Left ventricle myocardium inferior (tissue), 1 donor: ENCODE data around the gene FARP2. TPM values are rescaled to one million over a fixed set of nuclear protein-coding genes. Genes with fewer than 3 reads are reported as not detected.
A peak's percentile ranks its signal among the peaks of the same experiment; 100 is the strongest.
"Not testable (repeated sequence)": the region's sequence is repeated elsewhere in the genome, so short reads cannot be mapped to it uniquely, and the experiment has no call there.

Experiments
- DNase-seq: peaks from one replicate; pipeline ENCODE4 v3.0.0-alpha.2; 2020
- H3K27ac ChIP-seq: fragments of 200-600 bp; replicated peaks from 2 replicates; pipeline ENCODE4 v1.8.0; 2021
- H3K27me3 ChIP-seq: fragments of 200-600 bp; 2 replicates; pipeline ENCODE4 v1.8.0; 2021; ENCODE audit warnings: low read depth
- H3K36me3 ChIP-seq: fragments of 200-600 bp; 2 replicates; pipeline ENCODE4 v1.8.0; 2021
- H3K4me1 ChIP-seq: fragments of 200-600 bp; 2 replicates; pipeline ENCODE4 v1.8.0; 2021
- H3K4me3 ChIP-seq: fragments of 200-600 bp; 2 replicates; pipeline ENCODE4 v1.8.0; 2021; ENCODE audit warnings: mild to moderate bottlenecking, moderate library complexity
- H3K9me3 ChIP-seq: fragments of 200-600 bp; replicated peaks from 2 replicates; pipeline ENCODE4 v1.8.0; 2021
- intact Hi-C: fragments of 100-400 bp; cut with micrococcal nuclease; formaldehyde crosslinking; loops from one replicate; pipeline ENCODE4 v1.11.0; 2022
- total RNA-seq: library from RNA; stranded (reverse); fragmentation: NEBNext Ultra II Directional; extraction: Animal tissue kit (Norgen Biotek cat#: 25700); gene quantifications from one replicate; pipeline ENCODE4 v1.2.1, GENCODE V29; 2021
- TF ChIP-seq, protein P1 (sequence below): fragments of 200-600 bp; IDR thresholded peaks from 2 replicates; pipeline ENCODE4 v1.8.0; 2021; ENCODE audit warnings: antibody characterized with exemption, mild to moderate bottlenecking, borderline replicate concordance
- donor health status: DM: no; HTN: yes; CAD: no; lungs with severe emphysema.

The FARP2 gene
- total RNA-seq, 1 donor from 2014 or later = 16.5 TPM

DNA sequence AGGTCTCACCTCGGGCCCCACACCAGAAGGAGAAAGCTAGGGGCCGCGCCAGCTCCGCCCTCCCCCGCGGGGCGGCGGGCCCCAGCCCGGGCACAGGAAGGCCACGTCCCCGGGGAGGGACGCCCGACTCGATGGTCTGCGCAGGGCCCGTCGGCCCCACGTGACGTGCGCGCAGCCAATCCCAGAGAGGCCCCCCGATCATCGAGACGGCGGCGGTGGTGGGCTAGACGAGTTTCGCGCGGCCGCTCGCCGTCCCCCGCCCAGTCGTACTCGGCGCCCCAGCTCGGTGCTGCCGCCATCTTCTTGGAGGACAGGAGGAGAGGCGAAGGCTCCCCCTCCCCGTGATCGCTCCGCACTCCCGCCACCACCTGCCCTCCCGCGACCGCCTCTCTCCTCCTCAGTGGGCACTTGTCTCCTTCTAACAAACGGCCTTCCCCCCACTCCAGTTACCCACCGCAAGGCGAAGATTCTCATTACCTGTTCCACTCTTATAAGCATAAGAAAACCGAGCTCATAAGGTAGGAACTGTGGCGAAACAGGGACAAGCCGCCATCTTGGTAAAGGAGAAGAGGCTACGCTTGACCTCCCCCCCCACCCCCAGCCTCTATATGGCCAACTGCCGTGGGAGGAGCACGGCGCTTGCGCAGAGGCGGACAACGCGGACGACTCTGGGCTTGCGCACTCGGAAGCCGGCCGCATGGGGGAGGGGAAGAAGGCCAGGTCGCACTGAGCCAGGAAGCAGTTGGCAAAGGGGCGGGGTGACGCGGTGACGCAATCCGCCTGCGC, 40.8 kb upstream of the FARP2 start, which contains the start of gene HDLBP:
Gene HDLBP, minus strand, starts transcription at position 580 of the 786 bp plus-strand sequence. CDS start 48,803 bp downstream, outside the sequence.
- Histone ChIP-seq H3K4me1 (peaks cover 81% of the 10 kb centered on the region), H3K36me3 (no peaks in the 10 kb centered on the region), H3K27ac (peak within 1 kb of the TSS; percentile 100), H3K4me3 (peak within 1 kb of the TSS; percentile 82), H3K9me3 (no peaks in the 10 kb centered on the region), H3K27me3 (no peaks in the 10 kb centered on the region)
- DNase-seq = peak; percentile 99
- intact Hi-C loops = no loop called here
- TF ChIP-seq, protein P1, sequence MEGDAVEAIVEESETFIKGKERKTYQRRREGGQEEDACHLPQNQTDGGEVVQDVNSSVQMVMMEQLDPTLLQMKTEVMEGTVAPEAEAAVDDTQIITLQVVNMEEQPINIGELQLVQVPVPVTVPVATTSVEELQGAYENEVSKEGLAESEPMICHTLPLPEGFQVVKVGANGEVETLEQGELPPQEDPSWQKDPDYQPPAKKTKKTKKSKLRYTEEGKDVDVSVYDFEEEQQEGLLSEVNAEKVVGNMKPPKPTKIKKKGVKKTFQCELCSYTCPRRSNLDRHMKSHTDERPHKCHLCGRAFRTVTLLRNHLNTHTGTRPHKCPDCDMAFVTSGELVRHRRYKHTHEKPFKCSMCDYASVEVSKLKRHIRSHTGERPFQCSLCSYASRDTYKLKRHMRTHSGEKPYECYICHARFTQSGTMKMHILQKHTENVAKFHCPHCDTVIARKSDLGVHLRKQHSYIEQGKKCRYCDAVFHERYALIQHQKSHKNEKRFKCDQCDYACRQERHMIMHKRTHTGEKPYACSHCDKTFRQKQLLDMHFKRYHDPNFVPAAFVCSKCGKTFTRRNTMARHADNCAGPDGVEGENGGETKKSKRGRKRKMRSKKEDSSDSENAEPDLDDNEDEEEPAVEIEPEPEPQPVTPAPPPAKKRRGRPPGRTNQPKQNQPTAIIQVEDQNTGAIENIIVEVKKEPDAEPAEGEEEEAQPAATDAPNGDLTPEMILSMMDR = no peak

DNA sequence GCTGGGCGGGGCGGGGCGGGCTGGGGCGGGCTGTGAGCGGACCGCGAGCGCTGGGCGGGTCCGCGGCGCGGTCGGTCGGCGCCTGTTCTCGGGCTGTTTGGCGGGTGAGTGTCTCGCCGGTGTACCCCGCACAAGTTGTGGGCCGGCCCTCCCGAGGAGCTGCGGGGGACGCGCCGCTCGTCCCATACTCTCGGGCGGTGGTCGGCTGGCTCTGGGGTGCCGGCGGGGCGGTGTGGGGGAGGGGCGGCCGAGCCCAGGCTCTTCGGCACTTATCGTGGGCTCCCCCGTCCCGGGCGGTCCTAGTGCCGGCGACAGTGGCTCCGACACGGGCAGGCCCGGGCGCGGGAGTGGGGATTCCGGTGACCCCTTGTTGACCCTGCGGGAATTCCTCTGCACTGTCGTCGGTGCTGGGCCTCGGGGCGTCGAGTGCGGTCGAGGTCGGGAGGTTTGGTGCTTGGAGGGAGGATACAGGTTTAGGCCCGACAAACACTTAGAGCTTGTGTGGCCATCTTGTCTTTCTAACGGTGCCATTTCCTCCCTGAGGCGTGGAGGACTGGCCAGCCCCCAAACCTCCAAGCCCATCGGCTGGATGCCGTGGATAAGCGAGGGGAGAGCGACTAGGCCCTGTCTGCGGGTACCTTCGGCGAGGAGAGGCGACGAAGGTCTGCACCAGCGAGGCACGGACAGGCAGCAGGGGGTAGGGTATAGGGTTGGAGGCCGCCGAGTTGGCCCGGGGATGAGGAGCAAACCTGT, 40.0 kb upstream of the FARP2 start, which contains the start of gene SEPTIN2:
Gene SEPTIN2, plus strand, starts transcription at position 47 of the 753 bp plus-strand sequence. CDS start 8,308 bp downstream, outside the sequence.
- Histone ChIP-seq H3K9me3 (no peaks in the 10 kb centered on the region), H3K4me3 (peak within 1 kb of the TSS; percentile 82), H3K36me3 (no peaks in the 10 kb centered on the region), H3K4me1 (peaks cover 89% of the 10 kb centered on the region), H3K27ac (peak within 1 kb of the TSS; percentile 100), H3K27me3 (no peaks in the 10 kb centered on the region)
- TF ChIP-seq, protein P1 = no peak
- peak; percentile 80 for DNase-seq
- intact Hi-C loops = no loop called here

DNA sequence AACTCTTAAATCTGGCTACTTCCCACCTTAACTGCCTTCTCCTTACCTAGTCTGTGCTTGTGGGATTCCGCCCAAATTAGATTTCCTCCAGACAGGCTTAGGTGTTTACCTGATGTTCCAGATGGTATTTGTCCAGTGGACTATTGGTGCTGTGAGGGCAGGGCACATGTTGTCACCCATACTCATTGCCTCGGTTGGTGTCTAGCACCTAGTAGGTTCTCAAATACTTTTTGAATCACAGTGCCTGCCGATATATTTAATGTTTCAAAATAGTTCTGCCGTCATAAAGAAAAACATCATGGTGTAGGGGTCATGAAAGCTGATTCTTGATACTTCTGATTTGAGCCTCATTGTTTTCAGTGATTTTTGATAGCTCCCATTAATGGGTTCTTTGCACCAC, 39.3 kb upstream of the FARP2 start:
- H3K27me3 ChIP-seq = no peaks in the 10 kb centered on the region
- DNase-seq = no peak
- peaks cover 92% of the 10 kb centered on the region for H3K4me1 ChIP-seq
- intact Hi-C loops = no loop called here
- H3K9me3 ChIP-seq = no peaks in the 10 kb centered on the region
- H3K36me3 ChIP-seq = no peaks in the 10 kb centered on the region
- TF ChIP-seq, protein P1 = no peak
- peak overlapping the region; percentile 100 for H3K27ac ChIP-seq
- peak overlapping the region; percentile 82 for H3K4me3 ChIP-seq

DNA sequence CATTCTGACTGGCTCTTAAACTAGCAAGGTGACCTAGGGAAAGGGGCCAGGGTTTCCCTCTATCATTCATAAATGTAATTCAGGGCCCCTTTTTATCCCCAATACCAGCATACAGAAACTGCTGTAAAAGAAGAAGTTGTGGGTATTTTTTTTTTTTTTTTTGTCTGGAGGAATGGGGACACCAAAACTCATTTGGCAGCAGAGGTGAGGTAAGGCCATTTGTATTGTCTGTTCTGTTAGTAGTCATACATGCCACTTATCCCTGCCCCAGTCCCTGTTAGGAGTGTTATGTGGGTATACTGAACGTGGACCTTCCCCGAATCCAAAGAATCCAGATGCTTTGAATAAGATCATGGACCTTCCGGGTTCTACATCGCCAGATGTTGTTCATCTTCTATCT, 38.7 kb upstream of the FARP2 start:
- Histone ChIP-seq H3K4me1 (peaks cover 92% of the 10 kb centered on the region), H3K36me3 (no peaks in the 10 kb centered on the region), H3K27ac (peak overlapping the region; percentile 100), H3K9me3 (no peaks in the 10 kb centered on the region), H3K27me3 (no peaks in the 10 kb centered on the region), H3K4me3 (peak overlapping the region; percentile 82)
- TF ChIP-seq, protein P1 = no peak
- no peak for DNase-seq
- intact Hi-C loops = no loop called here

DNA sequence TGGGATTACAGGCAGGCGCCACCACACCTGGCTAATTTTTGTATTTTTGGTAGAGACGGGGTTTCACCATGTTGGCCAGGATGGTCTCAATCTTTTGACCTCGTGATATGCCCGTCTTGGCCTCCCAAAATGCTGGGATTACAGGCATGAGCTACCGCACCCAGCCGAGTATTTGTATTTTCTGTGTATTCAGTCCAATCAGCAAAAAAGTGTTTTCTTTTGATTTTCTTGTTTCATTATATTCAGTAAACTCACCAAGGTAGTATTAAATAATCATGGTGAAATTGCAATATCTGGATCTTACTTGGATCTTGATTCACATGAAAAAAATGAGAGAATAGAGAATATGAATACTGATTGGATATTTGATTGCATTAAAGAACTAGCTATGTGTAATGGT, 37.3 kb upstream of the FARP2 start:
- H3K36me3 ChIP-seq, H3K9me3 ChIP-seq, H3K27ac ChIP-seq, intact Hi-C loops, H3K27me3 ChIP-seq, DNase-seq: not testable (repeated sequence)
- H3K4me3 ChIP-seq = peak overlapping the region; percentile 82
- H3K4me1 ChIP-seq = peaks cover 89% of the 10 kb centered on the region

DNA sequence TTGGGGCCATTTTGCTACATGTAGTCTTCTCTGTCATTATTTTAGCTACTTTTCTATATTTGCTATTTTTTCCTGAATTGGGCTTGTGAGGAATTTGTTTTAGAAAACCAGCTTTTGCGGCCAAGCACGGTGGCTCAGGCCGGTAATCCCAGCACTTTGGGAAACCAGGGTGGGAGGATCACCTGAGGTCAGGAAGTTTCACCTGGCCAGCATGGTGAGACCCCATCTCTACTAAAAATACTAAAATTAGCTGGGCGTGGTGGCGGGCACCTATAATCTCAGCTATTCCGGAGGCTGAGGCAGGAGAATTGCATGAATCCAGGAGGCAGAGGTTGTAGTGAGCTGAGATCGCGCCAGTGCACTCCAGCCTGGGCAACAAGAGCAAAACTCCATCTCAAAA, 35.7 kb upstream of the FARP2 start:
- H3K27ac ChIP-seq = no peak overlapping the region
- peaks cover 4% of the 10 kb centered on the region for H3K36me3 ChIP-seq
- H3K9me3 ChIP-seq = no peaks in the 10 kb centered on the region
- H3K4me1 ChIP-seq = peaks cover 95% of the 10 kb centered on the region
- H3K27me3 ChIP-seq = no peaks in the 10 kb centered on the region
- TF ChIP-seq, protein P1 = no peak
- no peak overlapping the region for H3K4me3 ChIP-seq
- intact Hi-C loops = no loop called here
- DNase-seq = no peak
